GM19468 (cell line): ENCODE results near the gene TNFSF11.
A peak's percentile ranks its signal among the peaks of the same experiment; 100 is the strongest.
"Not testable (repeated sequence)": the region's sequence is repeated elsewhere in the genome, so short reads cannot be mapped to it uniquely, and the experiment has no call there.

Experiments
- ATAC-seq: cut with Tn5 transposase; IDR thresholded peaks from one replicate; pipeline ENCODE4 v1.9.1; 2021; ENCODE audit warnings: mild to moderate bottlenecking, moderate library complexity, moderate number of reproducible peaks; ENCODE audit not compliant: unreplicated experiment; ENCODE audit errors: extremely low read depth

The TNFSF11 gene

DNA sequence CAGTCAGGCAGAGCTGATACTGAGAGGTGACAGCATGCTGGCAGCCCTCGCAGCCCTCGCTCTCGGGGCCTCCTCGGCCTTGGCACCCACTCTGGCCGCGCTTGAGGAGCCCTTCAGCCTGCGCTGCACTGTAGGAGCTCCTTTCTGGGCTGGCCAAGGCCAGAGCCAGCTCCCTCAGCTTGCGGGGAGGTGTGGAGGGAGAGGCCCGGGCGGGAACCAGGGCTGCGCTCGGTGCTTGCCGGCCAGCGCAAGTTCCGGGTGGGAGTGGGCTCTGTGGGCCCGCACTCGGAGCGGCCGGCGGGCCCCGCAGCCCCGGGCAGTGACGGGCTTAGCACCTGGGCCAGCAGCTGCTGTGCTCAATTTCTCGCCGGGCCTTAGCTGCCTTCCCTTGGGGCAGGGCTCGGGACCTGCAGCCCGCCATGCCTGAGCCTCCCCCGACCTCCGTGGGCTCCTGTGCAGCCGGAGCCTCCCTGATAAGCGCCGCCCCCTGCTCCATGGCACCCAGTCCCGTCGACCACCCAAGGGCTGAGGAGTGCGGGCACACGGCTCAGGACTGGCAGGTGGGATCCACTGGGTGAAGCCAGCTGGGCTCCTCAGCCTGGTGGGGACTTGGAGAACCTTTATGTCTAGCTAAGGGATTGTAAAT is 14.3 kb upstream of the TNFSF11 start:
- not testable (repeated sequence) for ATAC-seq

DNA sequence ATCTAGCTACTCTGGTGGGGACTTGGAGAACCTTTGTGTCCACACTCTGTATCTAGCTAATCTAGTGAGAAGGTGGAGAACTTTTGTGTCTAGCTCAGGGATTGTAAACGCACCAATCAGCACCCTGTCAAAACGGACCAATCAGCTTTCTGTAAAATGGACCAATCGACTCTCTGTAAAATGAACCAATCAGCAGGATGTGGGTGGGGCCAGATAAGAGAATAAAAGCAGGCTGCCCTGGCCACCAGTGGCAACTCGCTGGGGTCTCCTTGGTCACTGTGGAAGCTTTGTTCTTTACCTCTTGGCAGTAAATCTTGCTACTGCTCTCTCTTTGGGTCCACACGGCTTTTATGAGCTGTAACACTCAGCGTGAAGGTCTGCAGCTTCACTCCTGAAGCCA is 13.6 kb upstream of the TNFSF11 start:
- ATAC-seq: not testable (repeated sequence)

DNA sequence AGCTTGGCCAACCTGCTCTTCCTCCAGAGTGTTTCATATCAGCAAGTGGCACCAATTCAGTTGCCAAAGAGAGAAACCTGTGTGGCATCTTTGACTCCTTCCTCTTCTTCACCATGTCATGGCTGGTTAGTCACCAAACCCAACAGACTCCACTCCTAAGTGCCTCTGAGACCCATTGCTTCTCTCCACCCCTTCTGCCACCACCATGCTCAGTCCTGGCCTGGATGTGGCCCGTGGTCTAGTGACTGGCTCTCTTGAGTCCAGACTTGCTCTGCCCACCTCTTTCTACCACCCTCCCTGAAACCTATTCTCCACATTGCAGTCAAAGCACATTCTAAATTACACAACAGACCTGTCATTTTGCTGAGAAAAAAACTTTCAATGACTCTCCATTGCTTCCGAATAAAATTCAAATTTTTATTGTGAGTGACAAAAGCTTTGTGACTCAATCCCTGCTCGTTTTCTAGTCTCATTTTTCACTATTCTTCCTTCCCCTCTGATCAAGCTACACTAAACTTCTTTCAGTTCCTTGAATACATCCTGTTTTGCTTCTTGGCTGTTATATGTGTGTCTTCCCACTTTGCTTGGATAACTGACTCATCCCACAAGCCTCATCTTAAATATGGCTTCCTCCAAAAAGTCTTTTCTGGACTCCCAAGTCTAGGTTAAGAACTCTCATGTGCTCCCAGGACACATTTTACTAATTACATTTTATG is 12.0 kb upstream of the TNFSF11 start:
- ATAC-seq: no peak

DNA sequence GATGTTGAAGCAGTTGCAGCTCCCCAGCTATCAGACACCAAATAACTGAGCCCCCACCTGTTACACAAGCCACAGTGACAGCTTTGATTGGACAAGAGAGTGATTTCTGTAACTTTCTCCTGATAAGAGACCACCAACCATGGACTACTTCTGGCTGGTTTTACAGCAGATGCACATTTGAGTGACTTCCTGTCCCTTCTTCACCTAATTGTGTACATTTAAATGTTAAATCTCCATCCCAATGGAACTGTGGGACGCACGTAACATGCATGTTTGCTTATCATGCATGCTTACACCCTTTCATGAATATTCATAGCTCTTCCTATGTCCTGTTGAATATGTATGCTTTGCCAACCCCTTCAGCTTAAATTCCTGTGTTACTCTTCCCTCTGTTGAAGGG is 6.0 kb upstream of the TNFSF11 start:
- no peak for ATAC-seq

DNA sequence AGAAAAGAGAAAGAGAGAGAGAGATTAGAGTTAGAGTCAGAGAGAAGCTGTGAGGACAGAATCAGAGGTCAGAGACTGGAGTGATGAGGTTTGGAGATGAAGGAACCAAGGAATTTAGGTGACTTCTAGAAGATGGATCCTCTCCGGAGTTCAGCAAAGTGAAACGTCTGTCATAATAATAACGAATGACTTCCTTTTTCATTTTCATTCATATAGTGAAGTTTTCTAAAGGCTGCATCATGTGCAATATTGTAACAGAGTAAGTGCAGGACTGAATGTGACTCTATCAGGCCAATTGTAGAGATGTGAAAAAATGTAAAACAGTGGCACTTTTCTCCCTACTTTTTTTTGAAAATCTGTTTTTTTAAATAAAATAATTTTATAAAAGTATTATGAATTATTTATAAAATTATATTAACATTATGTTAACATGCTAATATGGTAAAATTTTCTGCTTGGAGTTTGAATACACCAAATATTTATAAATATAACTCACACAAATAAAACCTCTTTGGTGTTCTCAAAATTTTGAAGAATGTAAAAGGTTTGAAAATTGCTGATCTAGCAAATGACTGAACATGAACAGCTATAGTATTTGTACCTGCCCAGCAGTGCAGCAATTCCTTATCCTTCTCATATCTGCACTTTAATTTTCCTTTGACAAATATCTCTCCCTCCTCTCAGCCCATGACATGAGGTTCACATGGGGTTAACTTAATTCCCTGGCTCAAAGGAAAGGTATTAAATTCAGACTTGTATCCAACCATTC is 4.2 kb upstream of the TNFSF11 start:
- ATAC-seq: no peak

DNA sequence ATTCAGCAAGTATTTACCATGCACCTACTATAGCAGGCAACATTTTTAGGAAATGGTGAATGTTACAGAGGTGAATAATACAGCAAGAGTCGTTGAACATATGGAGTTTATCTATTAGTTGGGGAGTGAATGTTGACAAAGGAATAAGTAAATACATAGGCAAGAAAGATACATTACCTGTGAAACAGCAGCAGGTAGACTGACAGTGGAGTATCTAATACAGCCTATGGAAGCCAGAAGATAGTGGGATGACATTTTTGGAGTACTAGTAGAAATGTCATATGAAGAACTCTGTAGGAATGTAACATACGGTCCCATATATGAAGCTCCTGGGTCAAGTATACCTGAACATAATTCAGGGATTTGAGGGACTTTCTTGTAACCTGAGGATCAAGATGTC is 2.1 kb upstream of the TNFSF11 start:
- ATAC-seq: no peak

DNA sequence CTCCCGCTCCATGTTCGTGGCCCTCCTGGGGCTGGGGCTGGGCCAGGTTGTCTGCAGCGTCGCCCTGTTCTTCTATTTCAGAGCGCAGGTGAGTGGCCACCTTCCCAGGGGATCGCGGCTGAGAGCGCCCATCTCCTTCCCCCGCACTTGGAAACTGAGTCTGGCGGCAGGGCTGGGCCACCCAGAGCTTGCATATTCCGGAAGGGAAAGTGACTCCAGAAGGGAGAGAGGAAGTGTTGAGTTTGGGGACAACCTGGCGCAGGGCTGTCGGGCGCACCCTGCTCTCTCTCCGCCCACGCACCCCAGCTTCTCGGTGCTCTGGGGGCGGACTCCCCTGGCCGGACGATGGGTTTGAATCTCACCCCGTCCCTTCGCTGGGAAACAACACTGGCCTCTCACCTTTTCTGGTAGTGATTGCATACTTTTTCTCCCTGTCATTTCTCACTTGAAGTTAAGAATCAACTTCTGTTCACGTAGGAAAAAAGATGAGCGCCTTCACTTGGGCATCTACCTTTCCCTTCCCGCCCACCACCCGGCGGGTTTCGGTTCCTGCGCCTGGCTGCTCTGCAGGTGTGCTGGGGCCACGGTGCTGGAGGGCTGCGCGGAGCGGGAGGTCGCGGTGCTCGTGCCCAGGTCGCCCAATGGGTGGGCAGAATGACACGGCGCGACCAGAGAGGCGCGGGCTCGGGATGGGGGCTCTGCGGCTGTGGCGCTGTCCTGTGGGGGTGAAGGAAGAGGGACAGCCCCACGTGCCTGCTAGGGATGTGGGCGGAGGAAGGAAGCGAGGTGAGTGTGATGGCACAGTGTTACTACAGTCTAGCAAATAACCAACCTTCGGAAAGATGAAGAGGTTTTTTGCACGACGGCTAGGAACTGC is 721 bp downstream of the TNFSF11 start:
- ATAC-seq: peak; percentile 34

DNA sequence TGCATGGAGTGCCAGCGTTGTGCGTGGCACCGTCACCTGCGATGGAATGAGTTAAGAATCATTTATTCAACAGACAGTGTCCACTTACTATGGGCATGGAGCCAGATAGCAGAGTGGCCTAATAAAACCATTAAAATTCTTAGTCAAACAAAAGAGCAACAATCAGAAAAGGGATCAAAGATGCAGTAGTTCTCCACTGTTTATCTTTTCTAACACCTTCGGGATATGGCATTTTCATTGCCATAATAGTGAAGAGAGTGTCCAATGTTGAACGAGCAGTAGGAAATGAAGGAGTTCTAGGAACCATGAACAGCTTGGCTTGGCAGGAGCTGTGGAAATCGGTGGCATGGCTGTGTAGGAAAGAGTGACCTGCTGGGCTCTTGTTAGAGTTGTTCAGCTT is 2.0 kb downstream of the TNFSF11 start:
- no peak for ATAC-seq

DNA sequence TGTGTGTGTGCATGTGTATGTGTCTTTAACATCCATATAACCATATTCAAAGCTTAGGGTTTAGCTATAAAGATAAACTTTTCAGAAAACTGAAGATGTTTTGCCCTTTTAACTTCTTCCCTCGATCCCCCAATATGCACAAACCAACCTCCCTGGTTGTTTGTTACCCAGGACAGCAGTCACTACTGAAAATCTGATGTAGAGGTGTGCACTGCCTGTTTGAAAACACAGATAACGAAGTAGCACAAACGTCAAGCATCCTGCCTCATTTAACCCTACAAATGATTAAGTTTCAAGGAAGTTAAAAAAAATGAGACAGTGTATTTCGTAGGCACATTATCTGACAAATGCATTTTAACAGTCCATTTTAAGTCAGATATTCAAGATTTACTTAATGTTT is 3.6 kb downstream of the TNFSF11 start:
- ATAC-seq: no peak

DNA sequence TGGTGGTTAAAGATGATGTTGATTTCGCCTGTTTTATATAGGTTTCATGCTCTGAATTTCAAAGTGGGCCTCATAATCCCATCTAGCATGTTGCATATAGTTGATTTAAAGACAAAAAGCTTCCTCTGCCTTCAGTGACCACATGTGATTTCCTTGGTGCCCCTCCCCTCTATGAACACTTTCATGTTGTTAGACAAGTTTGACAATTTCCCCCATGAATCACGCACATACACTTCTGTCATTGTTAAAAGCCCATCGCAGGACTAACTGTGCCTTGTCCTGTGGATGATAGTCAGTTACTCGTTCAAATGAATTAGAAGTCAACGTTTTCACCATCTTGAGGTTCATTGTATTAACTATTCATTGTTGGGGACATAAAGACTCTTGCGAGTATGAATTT is 6.7 kb downstream of the TNFSF11 start:
- no peak for ATAC-seq

DNA sequence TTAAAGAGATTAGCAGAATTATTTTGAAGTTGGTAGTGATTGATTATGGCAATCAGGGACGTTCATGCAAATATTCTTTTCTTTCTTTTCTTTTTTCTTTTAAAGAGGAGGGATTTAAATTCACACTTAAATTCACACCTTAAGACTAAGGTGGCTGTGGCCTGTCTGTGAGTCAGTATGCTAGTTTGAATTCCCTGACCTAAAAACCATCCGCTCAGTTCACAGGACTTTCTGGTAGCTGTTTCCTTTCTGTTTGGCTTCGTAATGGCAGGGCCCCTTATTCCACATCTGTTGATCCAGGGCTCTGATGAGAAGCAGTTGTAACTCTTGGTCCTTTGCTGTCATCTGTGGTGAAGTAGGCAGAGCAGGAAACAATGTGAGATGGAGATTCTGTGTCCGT is 7.5 kb downstream of the TNFSF11 start:
- ATAC-seq: no peak

DNA sequence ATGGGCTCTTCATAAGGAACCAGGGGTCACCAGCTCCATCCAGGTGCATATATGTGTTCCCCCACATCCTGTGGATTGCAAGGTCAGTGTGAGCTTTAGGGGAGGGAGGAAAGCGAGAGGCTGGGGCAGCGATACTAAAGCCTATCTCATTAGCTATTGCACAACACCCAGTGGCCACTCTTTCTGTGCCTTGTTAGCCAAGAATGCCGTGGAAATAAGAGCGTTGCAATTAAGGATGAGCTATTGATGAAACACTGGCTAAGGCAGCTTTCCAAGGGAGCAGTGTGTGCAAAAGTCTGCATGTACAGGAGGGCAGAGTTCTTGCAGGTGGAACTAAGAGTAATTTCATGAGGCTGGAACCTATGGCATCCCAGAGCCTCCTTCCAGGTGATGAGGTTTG is 17.6 kb downstream of the TNFSF11 start:
- ATAC-seq: no peak

DNA sequence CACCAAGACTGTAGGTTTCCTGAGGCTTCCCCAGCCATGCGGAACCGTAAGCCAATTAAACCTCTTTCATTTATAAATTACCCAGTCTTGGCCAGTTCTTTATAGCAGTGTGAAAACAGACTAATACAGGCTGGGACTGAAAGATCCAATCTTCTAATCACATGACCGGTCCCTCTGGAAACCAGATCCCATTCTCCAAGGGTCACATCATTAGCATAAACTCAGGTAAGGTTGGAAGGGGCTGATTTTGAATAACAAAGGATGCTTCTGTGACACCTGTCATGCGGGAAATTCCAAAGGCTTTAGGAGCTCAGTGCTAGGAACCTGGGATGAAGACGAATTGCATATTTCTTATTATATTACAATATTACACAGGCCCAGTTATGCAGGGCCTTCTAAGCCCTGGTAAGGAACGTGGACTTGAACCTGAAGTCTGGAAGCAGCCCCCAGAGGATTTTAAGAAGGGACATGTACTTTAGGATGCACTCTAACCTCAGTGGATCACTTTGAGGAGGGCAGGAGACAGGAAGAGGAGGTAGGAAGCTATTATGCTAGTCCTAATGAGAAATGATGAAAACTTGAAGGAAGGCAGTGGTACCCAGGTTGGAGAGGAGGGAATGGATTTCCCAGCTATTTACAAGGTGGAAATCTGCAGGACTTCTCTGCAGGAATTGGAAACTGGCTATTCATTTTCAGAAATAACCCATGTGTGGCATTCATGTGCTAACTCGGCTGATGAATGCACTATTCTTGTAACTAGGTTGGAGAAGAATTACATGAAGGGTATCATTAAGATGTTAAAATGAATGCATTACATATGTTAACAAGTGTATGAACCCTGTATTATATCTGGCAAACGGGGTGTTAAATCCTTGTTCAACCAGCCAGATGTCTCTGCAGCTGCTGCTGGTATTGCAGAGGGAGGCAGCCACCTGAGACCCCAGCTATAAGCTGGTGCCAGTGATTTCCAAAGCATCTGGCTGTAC is 19.3 kb downstream of the TNFSF11 start:
- ATAC-seq: no peak

DNA sequence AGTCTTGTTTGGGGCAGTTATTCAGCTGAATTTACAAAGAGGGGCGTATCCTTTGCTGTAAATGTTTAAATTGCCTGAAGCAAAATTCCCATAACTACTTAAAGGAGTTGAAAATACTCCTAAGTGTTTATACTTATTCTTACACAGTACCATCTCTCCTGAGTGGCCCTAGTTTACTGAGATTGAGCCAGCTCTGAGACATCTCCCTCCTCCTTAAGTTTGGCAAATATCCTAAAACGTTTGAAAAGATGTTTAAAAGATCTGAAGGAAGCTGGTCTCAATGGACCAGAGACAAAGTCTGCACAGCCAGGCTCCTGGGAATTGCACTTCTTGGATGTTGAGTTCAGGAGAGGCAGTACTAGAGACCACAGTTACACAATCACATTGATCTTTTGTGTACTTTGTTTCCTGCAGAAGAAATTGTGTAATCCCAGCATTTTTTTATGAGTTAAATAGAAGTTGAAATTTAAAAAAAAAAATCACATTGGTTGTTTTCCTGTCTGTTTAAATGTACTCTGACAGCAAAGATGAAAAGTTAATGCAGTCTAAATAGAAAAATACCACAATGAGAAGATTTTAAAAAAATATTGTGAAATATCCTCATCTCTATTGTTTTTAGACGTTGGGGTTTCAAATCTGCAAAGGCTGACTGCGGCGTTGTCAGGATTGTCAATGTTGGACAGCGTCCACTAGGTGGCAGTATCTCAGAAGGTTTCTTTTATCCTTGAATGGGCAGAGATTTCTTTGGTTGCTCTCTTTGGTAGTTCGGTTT is 20.7 kb downstream of the TNFSF11 start:
- ATAC-seq: no peak

DNA sequence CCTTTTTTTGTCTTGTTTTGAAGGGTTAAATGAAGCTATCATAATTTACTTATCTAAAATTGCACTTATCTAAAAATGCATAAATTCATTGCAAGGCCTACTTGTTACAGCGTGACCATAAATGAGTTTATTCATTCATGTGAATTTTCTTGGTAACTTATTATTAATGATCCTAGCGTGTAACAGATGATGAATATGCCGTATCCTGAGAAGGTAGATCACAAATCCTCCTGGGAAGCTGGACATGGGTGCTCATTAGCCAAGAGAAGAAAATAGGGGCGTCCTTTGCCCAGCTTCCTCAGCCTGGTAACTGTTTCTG is 21.3 kb downstream of the TNFSF11 start:
- ATAC-seq: no peak

DNA sequence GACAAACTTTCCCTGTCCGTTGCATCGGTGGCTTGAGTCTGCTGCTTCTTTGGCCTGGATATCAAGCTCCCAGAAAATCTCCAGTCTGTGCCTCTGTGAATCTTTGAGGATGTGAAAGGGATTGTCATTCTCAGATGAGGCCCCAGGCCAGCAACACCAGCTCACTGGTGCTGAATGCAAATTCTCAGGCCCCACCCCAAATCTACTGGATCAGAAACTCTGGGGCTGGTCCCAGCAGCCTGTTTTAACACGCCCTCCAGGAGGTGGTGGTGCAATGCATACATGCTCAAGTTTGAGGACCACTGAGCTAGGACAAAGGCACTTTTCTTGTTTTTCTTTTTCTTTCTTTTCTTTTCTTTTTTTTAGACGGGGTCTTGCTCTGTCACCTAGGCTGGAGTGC is 23.6 kb downstream of the TNFSF11 start:
- ATAC-seq: no peak

DNA sequence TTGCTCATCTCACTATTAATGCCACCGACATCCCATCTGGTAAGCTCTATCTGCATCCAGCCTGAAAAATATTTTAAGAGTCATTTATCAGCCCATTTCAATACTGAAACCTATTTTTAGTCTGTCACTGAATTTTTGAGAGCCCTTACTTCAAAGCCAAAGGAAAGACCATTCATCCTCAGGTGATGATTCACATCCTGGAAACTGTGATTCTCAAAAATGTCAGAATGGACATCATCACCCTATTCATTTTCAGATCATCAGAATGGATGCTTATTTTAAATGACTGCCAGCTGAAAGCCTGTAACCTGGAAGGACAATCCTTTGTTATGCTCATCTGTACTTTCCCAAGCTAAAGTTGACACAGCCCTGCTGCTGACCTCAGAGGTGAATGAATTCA is 27.0 kb downstream of the TNFSF11 start:
- no peak for ATAC-seq

DNA sequence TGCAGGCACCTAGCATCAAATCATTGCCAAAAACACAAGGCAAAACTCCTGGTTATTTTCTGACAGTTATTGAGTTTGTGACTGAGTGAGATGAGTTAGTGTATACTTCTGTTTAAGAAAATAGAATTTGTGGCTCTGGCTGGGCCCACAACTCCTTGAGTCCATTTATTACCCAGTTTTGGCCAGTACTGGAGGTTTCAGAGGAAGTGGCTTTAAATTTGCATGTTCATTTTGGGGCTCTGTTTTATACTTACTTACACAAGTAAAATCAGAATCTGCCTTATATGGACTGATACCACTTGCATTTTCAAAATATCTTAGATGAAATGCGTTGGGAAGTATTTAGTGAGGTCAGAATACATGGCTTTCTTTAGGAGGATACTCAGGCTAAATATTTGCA is 29.0 kb downstream of the TNFSF11 start:
- ATAC-seq: peak; percentile 56

DNA sequence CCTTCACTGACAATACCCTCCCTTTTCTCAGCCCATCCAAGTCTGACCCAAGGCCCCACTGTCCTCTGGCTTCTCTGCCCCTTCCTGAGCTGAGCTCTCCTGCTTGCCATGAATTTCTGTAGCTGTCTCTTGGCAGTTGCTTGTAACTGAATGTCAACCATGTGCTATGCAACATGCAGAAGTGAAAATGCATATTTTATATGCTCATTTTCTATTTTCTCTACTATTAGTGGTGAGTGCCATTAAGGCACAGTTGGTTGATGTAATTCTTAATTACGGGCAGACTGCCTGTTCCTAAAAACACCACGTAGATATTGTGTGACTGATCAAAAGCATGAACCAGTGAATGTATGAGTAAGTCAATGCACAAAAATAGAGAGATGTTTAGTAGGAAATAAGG is 29.6 kb downstream of the TNFSF11 start:
- no peak for ATAC-seq
